Colonic mucosa (tissue), 4 donors: ENCODE data around the gene CCDC30. TPM values are rescaled to one million over a fixed set of nuclear protein-coding genes. Genes with fewer than 3 reads are reported as not detected.

Experiments
- DNase-seq: peaks from one replicate; pipeline ENCODE4 v3.0.0-alpha.2; 2020
- H3K27ac ChIP-seq: fragments of 200-600 bp; one replicate; pipeline ENCODE4 v1.8.0; 2021
- H3K27me3 ChIP-seq: fragments of 200-600 bp; one replicate; pipeline ENCODE4 v1.8.0; 2021
- H3K36me3 ChIP-seq: fragments of 200-600 bp; one replicate; pipeline ENCODE4 v1.8.0; 2021
- H3K4me1 ChIP-seq: fragments of 200-600 bp; one replicate; pipeline ENCODE4 v1.8.0; 2021; ENCODE audit warnings: mild to moderate bottlenecking
- H3K4me3 ChIP-seq: fragments of 200-600 bp; one replicate; pipeline ENCODE4 v1.8.0; 2021
- H3K9ac ChIP-seq, 2 donors: one replicate each; pipeline ENCODE4 v1.7.0; 2013; ENCODE audit warnings: control low read depth in 2 of 2, low read depth in 2 of 2, low read length in 2 of 2
- H3K9me3 ChIP-seq: fragments of 200-600 bp; one replicate; pipeline ENCODE4 v1.8.0; 2021
- CTCF ChIP-seq: fragments of 200-600 bp; IDR thresholded peaks from one replicate; pipeline ENCODE4 v1.8.0; 2022; ENCODE audit warnings: antibody characterized with exemption, mild to moderate bottlenecking
- intact Hi-C: fragments of 100-400 bp; cut with DNase I; formaldehyde crosslinking; loops from one replicate; pipeline ENCODE4 v1.14.1; 2022
- total RNA-seq, 2 donors: library from RNA; stranded (reverse); fragmentation: NEBNext Ultra II Directional in 1 of 2; extraction: Animal tissue kit (Norgen Biotek cat#: 25700) in 1 of 2; gene quantifications; one replicate each; pipeline ENCODE4 v1.2.1, GENCODE V29; 2021
- donor health status: healthy.
- donor health status: DM: no; HTN: no; CAD: no.
- donor health status: DM: no; HTN: no; CAD: no.

Gene CCDC30
- total RNA-seq, 2 donors from 2014 or later: 1.5 to 1.8 TPM

GRCh38 chr1:42657981-42658876, 195.1 kb downstream of the CCDC30 start, which contains the start of gene PPIH:
PPIH (plus strand) TSS chr1:42658423; CDS start chr1:42658447, 24 bp downstream.
- Histone ChIP-seq H3K27ac (peak within 1 kb of the TSS; percentile 63), H3K9me3 (no peaks in the 10 kb centered on the region), H3K4me1 (peaks cover 6% of the 10 kb centered on the region), H3K27me3 (no peaks in the 10 kb centered on the region), H3K36me3 (no peaks in the 10 kb centered on the region), H3K4me3 (peak within 1 kb of the TSS; percentile 63), H3K9ac (peak within 1 kb of the TSS; percentile 79 to 94)
- TF ChIP-seq CTCF: no peak
- peak; percentile 97 for DNase-seq
- intact Hi-C loops: no loop called here

GRCh38 chr1:42658877-42659337, 195.8 kb downstream of the CCDC30 start:
- peak overlapping the region; percentile 79 to 94 for H3K9ac ChIP-seq
- TF ChIP-seq CTCF: no peak
- peak overlapping the region; percentile 63 for H3K27ac ChIP-seq
- DNase-seq: no peak
- no peaks in the 10 kb centered on the region for H3K27me3 ChIP-seq
- peaks cover 6% of the 10 kb centered on the region for H3K4me1 ChIP-seq
- no peaks in the 10 kb centered on the region for H3K36me3 ChIP-seq
- intact Hi-C loops: no loop called here
- H3K4me3 ChIP-seq: peak overlapping the region; percentile 63
- no peaks in the 10 kb centered on the region for H3K9me3 ChIP-seq

- intact Hi-C loops: no loop called here
- no peak for TF ChIP-seq CTCF
- peaks cover 3% of the 10 kb centered on the region for H3K36me3 ChIP-seq
These were observed 197.9 kb downstream of the CCDC30 start for GRCh38 chr1:42660907-42661500.

GRCh38 chr1:42669936-42670335, 206.8 kb downstream of the CCDC30 start:
- DNase-seq: no peak
- no peak for TF ChIP-seq CTCF
- Histone ChIP-seq H3K9me3 (no peaks in the 10 kb centered on the region), H3K27me3 (no peaks in the 10 kb centered on the region), H3K36me3 (peaks cover 13% of the 10 kb centered on the region), H3K4me3 (no peak overlapping the region), H3K9ac (no peak overlapping the region), H3K4me1 (no peaks in the 10 kb centered on the region), H3K27ac (no peak overlapping the region)
- intact Hi-C loops: no loop called here

More at GRCh38 chr1:42660907-42661500, 197.9 kb downstream of the CCDC30 start:
- Histone ChIP-seq H3K9me3 (no peaks in the 10 kb centered on the region), H3K27ac (no peak overlapping the region), H3K27me3 (no peaks in the 10 kb centered on the region), H3K4me3 (no peak overlapping the region), H3K4me1 (peaks cover 6% of the 10 kb centered on the region), H3K9ac (no peak overlapping the region)
- DNase-seq: no peak

- no peak overlapping the region for H3K4me3 ChIP-seq
- H3K36me3 ChIP-seq: peaks cover 13% of the 10 kb centered on the region
- H3K27me3 ChIP-seq: no peaks in the 10 kb centered on the region
- no peaks in the 10 kb centered on the region for H3K9me3 ChIP-seq
- H3K4me1 ChIP-seq: no peaks in the 10 kb centered on the region
- intact Hi-C loops: no loop called here
- TF ChIP-seq CTCF: no peak
- H3K9ac ChIP-seq: no peak overlapping the region
- H3K27ac ChIP-seq: no peak overlapping the region
- no peak for DNase-seq
These were observed 207.3 kb downstream of the CCDC30 start for GRCh38 chr1:42670425-42670824.
